Smooth muscle cell (in vitro differentiated cells): ENCODE data around the gene DEFB108B. TPM values are rescaled to one million over a fixed set of nuclear protein-coding genes. Genes with fewer than 3 reads are reported as not detected.
"Not testable (repeated sequence)": the region's sequence is repeated elsewhere in the genome, so short reads cannot be mapped to it uniquely, and the experiment has no call there.

Experiments
- DNase-seq: peaks from one replicate; lab custom pipeline; 2025; ENCODE audit not compliant: unreplicated experiment; lab: John Stamatoyannopoulos, UW
- H2AFZ ChIP-seq: fragments of 200-600 bp; sonication (generic); 2 replicates; pipeline ENCODE4 v1.6.0; 2016; ENCODE audit warnings: antibody characterized with exemption, low read depth, mild to moderate bottlenecking
- H3F3A ChIP-seq: fragments of 200-600 bp; sonication (generic); 2 replicates; pipeline ENCODE4 v1.6.0; 2017; ENCODE audit warnings: antibody characterized with exemption, low read depth
- H3K27ac ChIP-seq: fragments of 200-600 bp; sonication (generic); 2 replicates; pipeline ENCODE4 v1.5.1; 2016; ENCODE audit warnings: low read depth, mild to moderate bottlenecking
- H3K27me3 ChIP-seq: fragments of 200-600 bp; sonication (generic); 2 replicates; pipeline ENCODE4 v1.6.1; 2016; ENCODE audit warnings: low read depth, mild to moderate bottlenecking
- H3K36me3 ChIP-seq: fragments of 200-600 bp; sonication (generic); 2 replicates; pipeline ENCODE4 v1.5.1; 2016; ENCODE audit warnings: low read depth
- H3K4me1 ChIP-seq: fragments of 200-600 bp; sonication (generic); 2 replicates; pipeline ENCODE4 v1.5.1; 2016; ENCODE audit warnings: low read depth
- H3K4me2 ChIP-seq: fragments of 200-600 bp; sonication (generic); 2 replicates; pipeline ENCODE4 v1.6.0; 2016; ENCODE audit warnings: mild to moderate bottlenecking
- H3K4me3 ChIP-seq: fragments of 200-600 bp; sonication (generic); 2 replicates; pipeline ENCODE4 v1.5.1; 2016; ENCODE audit warnings: mild to moderate bottlenecking
- H3K79me2 ChIP-seq: fragments of 200-600 bp; sonication (generic); 2 replicates; pipeline ENCODE4 v1.6.0; 2016; ENCODE audit warnings: low read depth, mild to moderate bottlenecking
- H3K9ac ChIP-seq: fragments of 200-600 bp; sonication (generic); 2 replicates; pipeline ENCODE4 v1.6.0; 2016; ENCODE audit warnings: low read depth
- H3K9me3 ChIP-seq: fragments of 200-600 bp; sonication (generic); replicated peaks from 2 replicates; pipeline ENCODE4 v1.5.1; 2016; ENCODE audit warnings: low read depth
- H4K20me1 ChIP-seq: fragments of 200-600 bp; sonication (generic); 2 replicates; pipeline ENCODE4 v1.6.0; 2016; ENCODE audit warnings: low read depth
- WGBS: methylation state at CpG from one replicate; pipeline ENCODE4 v1.1.7; 2016; ENCODE audit warnings: low lambda C conversion rate; 5-methylcytosine and 5-hydroxymethylcytosine counted together
- polyA plus RNA-seq: library from polyadenylated mRNA; unstranded; fragments of >200 nt; fragmentation: Nextera tagmentation; extraction: Ambion mirVana; gene quantifications from 2 replicates; pipeline ENCODE4 v1.2.1, GENCODE V29; 2016
- total RNA-seq: library from RNA; depleted of rRNA; stranded (reverse); fragments of >200 nt; gene quantifications from 2 replicates; pipeline ENCODE4 v1.2.3, GENCODE V29; 2014
- TF ChIP-seq, protein P1 (sequence below): fragments of 200-600 bp; sonication (generic); IDR thresholded peaks from 2 replicates; pipeline ENCODE4 v1.5.1; 2017; ENCODE audit warnings: borderline replicate concordance, mild to moderate bottlenecking, antibody characterized with exemption; ENCODE audit not compliant: insufficient read depth, poor library complexity, severe bottlenecking

DEFB108B gene
- total and polyA plus RNA-seq, 2 experiments from 2014 or later, result not detected

DNA sequence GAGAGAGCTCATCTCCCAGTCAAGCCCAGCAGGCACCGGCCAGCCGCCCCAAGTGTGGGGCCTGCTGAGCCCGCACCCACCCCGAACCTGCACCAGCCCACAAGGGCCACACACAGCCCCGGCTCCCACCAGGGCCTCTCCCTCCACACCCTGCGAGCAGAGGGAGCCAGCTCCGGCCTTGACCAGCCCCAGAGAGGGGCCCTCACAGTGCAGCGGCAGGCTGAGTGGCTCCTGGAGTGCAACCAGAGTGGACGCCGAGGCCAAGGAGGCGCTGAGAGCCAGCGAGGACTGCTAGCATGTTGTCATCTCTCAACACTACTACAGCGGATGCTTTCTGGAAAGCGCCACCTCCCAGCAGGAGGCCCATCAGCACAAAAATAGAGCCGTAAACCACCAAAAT lies 10.9 kb downstream of the DEFB108B start:
- no peaks in the 10 kb centered on the region for H3K9me3 ChIP-seq
- no peaks in the 10 kb centered on the region for H3K36me3 ChIP-seq
- 83% methylated on average over 12 of the region's 15 CpGs for WGBS
- no peaks in the 10 kb centered on the region for H3K4me1 ChIP-seq
- no peaks in the 10 kb centered on the region for H4K20me1 ChIP-seq
- no peak overlapping the region for H3K4me3 ChIP-seq
- no peaks in the 10 kb centered on the region for H3F3A ChIP-seq
- H3K79me2 ChIP-seq, result no peaks in the 10 kb centered on the region
- H3K27me3 ChIP-seq, result no peaks in the 10 kb centered on the region
- H3K4me2 ChIP-seq, result no peak overlapping the region
- TF ChIP-seq, protein P1, sequence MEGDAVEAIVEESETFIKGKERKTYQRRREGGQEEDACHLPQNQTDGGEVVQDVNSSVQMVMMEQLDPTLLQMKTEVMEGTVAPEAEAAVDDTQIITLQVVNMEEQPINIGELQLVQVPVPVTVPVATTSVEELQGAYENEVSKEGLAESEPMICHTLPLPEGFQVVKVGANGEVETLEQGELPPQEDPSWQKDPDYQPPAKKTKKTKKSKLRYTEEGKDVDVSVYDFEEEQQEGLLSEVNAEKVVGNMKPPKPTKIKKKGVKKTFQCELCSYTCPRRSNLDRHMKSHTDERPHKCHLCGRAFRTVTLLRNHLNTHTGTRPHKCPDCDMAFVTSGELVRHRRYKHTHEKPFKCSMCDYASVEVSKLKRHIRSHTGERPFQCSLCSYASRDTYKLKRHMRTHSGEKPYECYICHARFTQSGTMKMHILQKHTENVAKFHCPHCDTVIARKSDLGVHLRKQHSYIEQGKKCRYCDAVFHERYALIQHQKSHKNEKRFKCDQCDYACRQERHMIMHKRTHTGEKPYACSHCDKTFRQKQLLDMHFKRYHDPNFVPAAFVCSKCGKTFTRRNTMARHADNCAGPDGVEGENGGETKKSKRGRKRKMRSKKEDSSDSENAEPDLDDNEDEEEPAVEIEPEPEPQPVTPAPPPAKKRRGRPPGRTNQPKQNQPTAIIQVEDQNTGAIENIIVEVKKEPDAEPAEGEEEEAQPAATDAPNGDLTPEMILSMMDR, result no peak
- H3K27ac ChIP-seq, result no peak overlapping the region
- DNase-seq, result no peak
- no peak overlapping the region for H2AFZ ChIP-seq
- no peak overlapping the region for H3K9ac ChIP-seq

DNA sequence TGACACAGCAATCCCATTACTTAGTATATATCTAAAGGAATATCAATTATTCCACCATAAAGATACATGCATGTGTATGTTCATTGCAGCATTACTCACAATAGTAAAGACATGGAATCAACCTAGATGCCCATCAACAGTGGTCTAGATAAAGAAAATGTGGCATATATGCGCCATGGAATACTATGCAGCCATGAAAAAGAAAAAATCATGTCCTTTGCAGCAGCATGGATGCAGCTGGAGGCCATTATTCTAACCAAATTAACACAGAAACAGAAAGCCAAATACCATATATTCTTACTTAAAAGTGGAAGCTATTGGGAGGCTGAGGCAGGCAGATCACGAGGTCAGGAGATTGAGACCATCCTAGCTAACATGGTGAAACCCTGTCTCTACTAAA lies 20.9 kb downstream of the DEFB108B start:
- H2AFZ ChIP-seq, H3K4me3 ChIP-seq, H3K27me3 ChIP-seq, H3F3A ChIP-seq, H3K36me3 ChIP-seq, DNase-seq, H3K79me2 ChIP-seq, H4K20me1 ChIP-seq, H3K4me2 ChIP-seq, H3K9me3 ChIP-seq, H3K9ac ChIP-seq, H3K4me1 ChIP-seq, H3K27ac ChIP-seq: not testable (repeated sequence)
- 95% methylated on average over 2 of the region's 2 CpGs for WGBS

- H3F3A ChIP-seq, H3K79me2 ChIP-seq, H3K27ac ChIP-seq, DNase-seq, H3K4me1 ChIP-seq, H3K27me3 ChIP-seq, H3K9ac ChIP-seq, H3K36me3 ChIP-seq, H2AFZ ChIP-seq, H3K9me3 ChIP-seq, H3K4me2 ChIP-seq, H4K20me1 ChIP-seq, H3K4me3 ChIP-seq: not testable (repeated sequence)
- 77% methylated on average over 2 of the region's 2 CpGs for WGBS
Measured at GRCh38 chr11:71855880-71856279, 22.9 kb downstream of the DEFB108B start.

DNA sequence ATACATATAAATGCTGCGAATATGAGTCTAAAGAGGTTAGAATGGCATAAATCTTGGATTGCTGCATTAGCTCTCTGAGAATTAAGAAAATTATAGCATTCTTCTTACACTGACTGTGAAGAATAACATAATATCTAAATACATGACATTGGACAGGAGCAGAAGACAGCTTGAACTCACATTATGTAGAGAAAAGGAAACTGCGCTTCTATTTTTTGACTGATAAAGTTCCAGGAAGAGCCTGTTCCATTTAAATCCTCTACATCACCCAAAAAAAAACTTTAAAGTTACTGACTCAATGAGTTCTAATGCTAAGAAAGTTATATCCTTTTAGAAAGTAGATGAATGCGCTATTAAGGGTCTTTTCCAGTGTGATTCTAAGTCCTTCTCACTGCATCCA lies 27.8 kb downstream of the DEFB108B start:
- H3K79me2 ChIP-seq, H3K36me3 ChIP-seq, H2AFZ ChIP-seq, H3F3A ChIP-seq, H3K27ac ChIP-seq, H3K4me3 ChIP-seq, H3K4me2 ChIP-seq, DNase-seq, H4K20me1 ChIP-seq, H3K9me3 ChIP-seq, H3K4me1 ChIP-seq, H3K9ac ChIP-seq, H3K27me3 ChIP-seq: not testable (repeated sequence)
- WGBS, result 96% methylated on average over 3 of the region's 3 CpGs

GRCh38 chr11:71863978-71864627 lies 31.1 kb downstream of the DEFB108B start:
- not testable (repeated sequence) for DNase-seq

GRCh38 chr11:71867209-71867608 lies 34.2 kb downstream of the DEFB108B start:
- H3K27ac ChIP-seq, H3K9me3 ChIP-seq, H2AFZ ChIP-seq, H4K20me1 ChIP-seq, H3F3A ChIP-seq, H3K4me2 ChIP-seq, H3K9ac ChIP-seq, H3K27me3 ChIP-seq, DNase-seq, H3K79me2 ChIP-seq, H3K4me3 ChIP-seq, H3K4me1 ChIP-seq, H3K36me3 ChIP-seq: not testable (repeated sequence)
- WGBS, result 72% methylated on average over 1 of the region's 1 CpG

More at GRCh38 chr11:71863978-71864627, 31.1 kb downstream of the DEFB108B start:
- H3K36me3 ChIP-seq, H3K4me3 ChIP-seq, H3K9me3 ChIP-seq, H3K9ac ChIP-seq, H3F3A ChIP-seq, H4K20me1 ChIP-seq, H2AFZ ChIP-seq, H3K79me2 ChIP-seq, H3K4me1 ChIP-seq, H3K27ac ChIP-seq, H3K27me3 ChIP-seq, H3K4me2 ChIP-seq: not testable (repeated sequence)
- WGBS, result 54% methylated on average over 3 of the region's 3 CpGs
- TF ChIP-seq, protein P1, result peak; percentile 50

GRCh38 chr11:71869931-71870330 lies 36.9 kb downstream of the DEFB108B start:
- whole genome bisulfite sequencing, result 81% methylated on average over 3 of the region's 3 CpGs
- H3K4me2 ChIP-seq, result not testable (repeated sequence)

More at GRCh38 chr11:71869931-71870330, 36.9 kb downstream of the DEFB108B start:
- H4K20me1 ChIP-seq, H3K27me3 ChIP-seq, DNase-seq, H3K4me1 ChIP-seq, H3K9me3 ChIP-seq, H3K27ac ChIP-seq, H2AFZ ChIP-seq, H3K36me3 ChIP-seq, H3K9ac ChIP-seq, H3K79me2 ChIP-seq, H3K4me3 ChIP-seq, H3F3A ChIP-seq: not testable (repeated sequence)
